ENCODE data around the gene PDXP.

PDXP gene

GRCh38 chr22:37705205-37705604 is 46.7 kb downstream of the PDXP start:
- H3K36me3 ChIP-seq (ENCODE audit: control insufficient read depth, insufficient read depth, low read length): no peaks in the 10 kb centered on the region
- no peak overlapping the region for H3K9ac ChIP-seq (ENCODE audit: low read length)
- H3K27me3 ChIP-seq (ENCODE audit: control insufficient read depth, insufficient read depth, low read length): no peaks in the 10 kb centered on the region
- no peak overlapping the region for H3K4me3 ChIP-seq (ENCODE audit: low read length)
- no peak overlapping the region for H3K27ac ChIP-seq (ENCODE audit: low read depth, low read length)
- no peaks in the 10 kb centered on the region for H3K4me1 ChIP-seq (ENCODE audit: control insufficient read depth, insufficient read depth, low read length)

- no peaks in the 10 kb centered on the region for H3K36me3 ChIP-seq (ENCODE audit: control insufficient read depth, insufficient read depth, low read length)
- H3K4me3 ChIP-seq (ENCODE audit: low read length): no peak overlapping the region
- no peak overlapping the region for H3K27ac ChIP-seq (ENCODE audit: low read depth, low read length)
- H3K4me1 ChIP-seq (ENCODE audit: control insufficient read depth, insufficient read depth, low read length): no peaks in the 10 kb centered on the region
- no peak overlapping the region for H3K9ac ChIP-seq (ENCODE audit: low read length)
- no peaks in the 10 kb centered on the region for H3K27me3 ChIP-seq (ENCODE audit: control insufficient read depth, insufficient read depth, low read length)
Measured at GRCh38 chr22:37708580-37709444, 50.3 kb downstream of the PDXP start.

- H3K9ac ChIP-seq (ENCODE audit: low read length): no peak overlapping the region
- H3K27me3 ChIP-seq (ENCODE audit: control insufficient read depth, insufficient read depth, low read length): no peaks in the 10 kb centered on the region
- no peaks in the 10 kb centered on the region for H3K36me3 ChIP-seq (ENCODE audit: control insufficient read depth, insufficient read depth, low read length)
- no peak overlapping the region for H3K27ac ChIP-seq (ENCODE audit: low read depth, low read length)
- H3K4me3 ChIP-seq (ENCODE audit: low read length): no peak overlapping the region
- H3K4me1 ChIP-seq (ENCODE audit: control insufficient read depth, insufficient read depth, low read length): no peaks in the 10 kb centered on the region
Measured at GRCh38 chr22:37709445-37709765, 50.9 kb downstream of the PDXP start.

- Histone ChIP-seq H3K4me1 (ENCODE audit: control insufficient read depth, insufficient read depth, low read length) (no peaks in the 10 kb centered on the region), H3K9ac (ENCODE audit: low read length) (no peak overlapping the region), H3K27ac (ENCODE audit: low read depth, low read length) (no peak overlapping the region), H3K4me3 (ENCODE audit: low read length) (no peak overlapping the region), H3K27me3 (ENCODE audit: control insufficient read depth, insufficient read depth, low read length) (no peaks in the 10 kb centered on the region), H3K36me3 (ENCODE audit: control insufficient read depth, insufficient read depth, low read length) (no peaks in the 10 kb centered on the region)
Measured at GRCh38 chr22:37710675-37711074, 52.2 kb downstream of the PDXP start.

- Histone ChIP-seq H3K4me1 (ENCODE audit: control insufficient read depth, insufficient read depth, low read length) (no peaks in the 10 kb centered on the region), H3K27ac (ENCODE audit: low read depth, low read length) (no peak overlapping the region), H3K4me3 (ENCODE audit: low read length) (no peak overlapping the region), H3K27me3 (ENCODE audit: control insufficient read depth, insufficient read depth, low read length) (no peaks in the 10 kb centered on the region), H3K36me3 (ENCODE audit: control insufficient read depth, insufficient read depth, low read length) (no peaks in the 10 kb centered on the region), H3K9ac (ENCODE audit: low read length) (no peak overlapping the region)
Measured at GRCh38 chr22:37711490-37711889, 53.0 kb downstream of the PDXP start.

- no peaks in the 10 kb centered on the region for H3K36me3 ChIP-seq (ENCODE audit: control insufficient read depth, insufficient read depth, low read length)
Measured at GRCh38 chr22:37713761-37714160, 55.2 kb downstream of the PDXP start.

GRCh38 chr22:37714634-37715033 is 56.1 kb downstream of the PDXP start:
- Histone ChIP-seq H3K4me1 (ENCODE audit: control insufficient read depth, insufficient read depth, low read length) (no peaks in the 10 kb centered on the region), H3K27me3 (ENCODE audit: control insufficient read depth, insufficient read depth, low read length) (no peaks in the 10 kb centered on the region), H3K4me3 (ENCODE audit: low read length) (no peak overlapping the region), H3K9ac (ENCODE audit: low read length) (no peak overlapping the region), H3K36me3 (ENCODE audit: control insufficient read depth, insufficient read depth, low read length) (no peaks in the 10 kb centered on the region), H3K27ac (ENCODE audit: low read depth, low read length) (no peak overlapping the region)

More at GRCh38 chr22:37713761-37714160, 55.2 kb downstream of the PDXP start:
- H3K27me3 ChIP-seq (ENCODE audit: control insufficient read depth, insufficient read depth, low read length): no peaks in the 10 kb centered on the region
- no peak overlapping the region for H3K27ac ChIP-seq (ENCODE audit: low read depth, low read length)
- H3K9ac ChIP-seq (ENCODE audit: low read length): no peak overlapping the region
- no peaks in the 10 kb centered on the region for H3K4me1 ChIP-seq (ENCODE audit: control insufficient read depth, insufficient read depth, low read length)
- no peak overlapping the region for H3K4me3 ChIP-seq (ENCODE audit: low read length)

GRCh38 chr22:37715760-37716159 is 57.2 kb downstream of the PDXP start:
- Histone ChIP-seq H3K4me1 (ENCODE audit: control insufficient read depth, insufficient read depth, low read length) (no peaks in the 10 kb centered on the region), H3K4me3 (ENCODE audit: low read length) (no peak overlapping the region), H3K36me3 (ENCODE audit: control insufficient read depth, insufficient read depth, low read length) (no peaks in the 10 kb centered on the region), H3K27ac (ENCODE audit: low read depth, low read length) (no peak overlapping the region), H3K27me3 (ENCODE audit: control insufficient read depth, insufficient read depth, low read length) (no peaks in the 10 kb centered on the region), H3K9ac (ENCODE audit: low read length) (no peak overlapping the region)

Measured in rectal smooth muscle tissue (tissue), 1 donor.